GM18508 (cell line): ENCODE data around the gene SSX1.
"Not testable (repeated sequence)": the region's sequence is repeated elsewhere in the genome, so short reads cannot be mapped to it uniquely, and the experiment has no call there.

Experiments
- ATAC-seq: cut with Tn5 transposase; IDR thresholded peaks from one replicate; pipeline ENCODE4 v1.9.1; 2021; ENCODE audit warnings: moderate number of reproducible peaks; ENCODE audit not compliant: insufficient read depth, unreplicated experiment

SSX1 gene

GRCh38 chrX:48255062-48255796, at the start of gene SSX1:
TSS of gene SSX1 (plus strand) at chrX:48255392. CDS start at chrX:48257242, 1,850 bp downstream.
- not testable (repeated sequence) for ATAC-seq

GRCh38 chrX:48214341-48214740, 40.9 kb upstream of the SSX1 start:
- not testable (repeated sequence) for ATAC-seq

- ATAC-seq: not testable (repeated sequence)
Observed at GRCh38 chrX:48224196-48224595, 31.0 kb upstream of the SSX1 start.

GRCh38 chrX:48252945-48253344, 2.2 kb upstream of the SSX1 start:
- not testable (repeated sequence) for ATAC-seq

- ATAC-seq: not testable (repeated sequence)
Observed at GRCh38 chrX:48274365-48274764, 19.2 kb downstream of the SSX1 start.

- no peak for ATAC-seq
Observed at GRCh38 chrX:48278958-48279357, 23.8 kb downstream of the SSX1 start.

- not testable (repeated sequence) for ATAC-seq
Observed at GRCh38 chrX:48280729-48281128, 25.5 kb downstream of the SSX1 start.

GRCh38 chrX:48306175-48306574, 51.0 kb downstream of the SSX1 start:
- ATAC-seq: no peak

GRCh38 chrX:48313996-48314395, 58.8 kb downstream of the SSX1 start:
- not testable (repeated sequence) for ATAC-seq
